ENCODE results near the gene IL1RAPL1. TPM values are rescaled to one million over a fixed set of nuclear protein-coding genes. Genes with fewer than 3 reads are reported as not detected.

Gene IL1RAPL1
- total and polyA plus RNA-seq, 2 donors (not counting 3 experiments of a cell fraction or from before 2014, with no cell fraction given), result 0.79 to 1.3 TPM

DNA sequence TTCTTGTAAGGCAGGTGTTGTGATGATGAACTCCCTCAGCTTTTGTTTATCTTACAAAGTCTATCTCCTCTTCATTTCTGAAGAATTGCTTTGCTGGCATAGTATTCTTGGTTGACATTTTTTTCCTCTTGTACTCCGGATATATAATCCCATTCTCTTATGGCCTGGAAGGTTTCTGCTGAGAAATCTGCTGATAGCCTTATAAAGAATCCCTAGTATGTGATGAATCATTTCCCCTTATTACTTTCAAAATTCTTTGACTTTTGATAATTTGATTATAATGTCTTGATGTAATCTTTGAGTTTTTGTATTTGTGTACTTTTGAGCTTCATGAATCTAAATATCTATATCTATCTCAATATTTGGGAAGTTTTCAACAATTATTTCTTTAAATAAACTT is 972.8 kb downstream of the IL1RAPL1 start:
- no peak for FAIRE-seq
- Histone ChIP-seq H3K9me3 (replicated peaks; ENCODE audit: control insufficient read depth, insufficient read depth, low read length) (no peaks in the 10 kb centered on the region), H3K9me1 (replicated peaks; ENCODE audit: control insufficient read depth, extremely low read depth, insufficient read depth, low read length) (no peaks in the 10 kb centered on the region), H3K9ac (replicated peaks; ENCODE audit: extremely low read depth, insufficient read depth, low read length) (no peak overlapping the region), H4K20me1 (replicated peaks; ENCODE audit: control insufficient read depth, extremely low read depth, insufficient read depth, low read length) (no peaks in the 10 kb centered on the region), H3K4me2 (ENCODE audit: insufficient read depth, low read length) (no peak overlapping the region), H3K36me3 (ENCODE audit: control insufficient read depth in 2 of 2, extremely low read depth in 1 of 2, insufficient read depth in 2 of 2, low read length in 2 of 2) (no peaks in the 10 kb centered on the region), H3K4me1 (ENCODE audit: control insufficient read depth, extremely low read depth, insufficient read depth, low read length) (no peaks in the 10 kb centered on the region), H3K4me3 (replicated peaks in 1 of 3; ENCODE audit: insufficient read depth in 1 of 3, low read depth in 1 of 3, low read length in 3 of 3) (no peak overlapping the region), H3K27me3 (ENCODE audit: control insufficient read depth in 2 of 2, insufficient read depth in 2 of 2, low read length in 2 of 2) (no peaks in the 10 kb centered on the region), H2AFZ (ENCODE audit: low read depth, low read length) (no peak overlapping the region), H3K27ac (ENCODE audit: insufficient read depth, low read depth, low read length) (no peak overlapping the region), H3K79me2 (ENCODE audit: control insufficient read depth, insufficient read depth, low read length) (no peaks in the 10 kb centered on the region)
- no TSS peak for BruUV-seq (replicated peaks)
- no peak for DNase-seq (ENCODE audit: low read depth, low spot score)
- dilution Hi-C loops (cut with MboI; ENCODE audit: extremely low pct_ligation_motif_present, low sequenced_read_pairs), result no loop called here
- ChIA-PET CTCF (no interaction called here), POLR2A (no interaction called here)
- intact Hi-C loops (cut with micrococcal nuclease), result no loop called here
- TF ChIP-seq MYC (IDR thresholded peaks at IDR 0.05; ENCODE audit: low read depth, low read length), result no peak
- no peak for TF ChIP-seq GATA2 (IDR thresholded peaks at IDR 0.05; ENCODE audit: insufficient read depth, insufficient read length, low read depth, low read length)
- no peak for TF ChIP-seq POLR2A (IDR thresholded peaks at IDR 0.05; ENCODE audit: low read depth, low read length)

DNA sequence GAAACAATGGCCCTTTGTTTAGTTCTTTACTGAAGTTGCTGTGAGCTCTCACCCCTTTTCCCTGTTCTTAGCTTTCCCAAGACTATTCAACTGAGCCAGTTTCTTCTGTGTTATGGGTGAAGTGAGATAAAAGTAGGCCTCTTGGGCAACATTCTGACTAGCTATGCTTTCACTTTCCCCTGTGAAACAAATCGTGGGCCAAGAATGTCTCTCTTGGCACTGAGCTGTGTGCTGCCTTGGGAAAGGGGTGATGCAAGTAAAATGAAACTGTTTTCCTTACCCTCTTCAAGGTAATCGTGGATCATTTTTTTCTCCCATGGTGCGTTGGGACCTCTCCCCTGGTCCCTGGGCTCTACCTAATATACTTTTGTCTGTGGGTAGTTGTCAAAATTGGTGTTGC is 974.2 kb downstream of the IL1RAPL1 start:
- no peaks in the 10 kb centered on the region for H3K9me1 ChIP-seq (replicated peaks; ENCODE audit: control insufficient read depth, extremely low read depth, insufficient read depth, low read length)
- intact Hi-C loops (cut with micrococcal nuclease), result no loop called here
- no peaks in the 10 kb centered on the region for H3K4me1 ChIP-seq (ENCODE audit: control insufficient read depth, extremely low read depth, insufficient read depth, low read length)
- dilution Hi-C loops (cut with MboI; ENCODE audit: extremely low pct_ligation_motif_present, low sequenced_read_pairs), result no loop called here
- CTCF ChIA-PET, result no interaction called here
- H3K36me3 ChIP-seq (ENCODE audit: control insufficient read depth in 2 of 2, extremely low read depth in 1 of 2, insufficient read depth in 2 of 2, low read length in 2 of 2), result no peaks in the 10 kb centered on the region
- POLR2A ChIA-PET, result no interaction called here
- H2AFZ ChIP-seq (ENCODE audit: low read depth, low read length), result no peak overlapping the region
- no peak overlapping the region for H3K9ac ChIP-seq (replicated peaks; ENCODE audit: extremely low read depth, insufficient read depth, low read length)
- DNase-seq (ENCODE audit: low read depth, low spot score) (no peak), FAIRE-seq (no peak)
- TF ChIP-seq JUN (IDR thresholded peaks at IDR 0.05; ENCODE audit: borderline replicate concordance, insufficient read depth, insufficient read length, low read depth) (no peak), FOS (IDR thresholded peaks at IDR 0.05; ENCODE audit: borderline replicate concordance, insufficient read depth, low read length) (no peak), EZH2 (IDR thresholded peaks at IDR 0.05; ENCODE audit: borderline replicate concordance, low read depth, low read length, severe bottlenecking) (no peak), POLR2AphosphoS5 (IDR thresholded peaks at IDR 0.05; ENCODE audit: insufficient read depth, low read depth, low read length) (no peak), MYC (IDR thresholded peaks at IDR 0.05; ENCODE audit: low read depth, low read length) (no peak), GATA2 (IDR thresholded peaks at IDR 0.05; ENCODE audit: insufficient read depth, insufficient read length, low read depth, low read length) (no peak), POLR2A (IDR thresholded peaks at IDR 0.05; ENCODE audit: low read depth, low read length) (no peak)
- TF ChIP-seq, protein P1, sequence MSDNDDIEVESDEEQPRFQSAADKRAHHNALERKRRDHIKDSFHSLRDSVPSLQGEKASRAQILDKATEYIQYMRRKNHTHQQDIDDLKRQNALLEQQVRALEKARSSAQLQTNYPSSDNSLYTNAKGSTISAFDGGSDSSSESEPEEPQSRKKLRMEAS (IDR thresholded peaks at IDR 0.05; ENCODE audit: insufficient read depth, insufficient read length), result no peak
- TF ChIP-seq, protein P2, sequence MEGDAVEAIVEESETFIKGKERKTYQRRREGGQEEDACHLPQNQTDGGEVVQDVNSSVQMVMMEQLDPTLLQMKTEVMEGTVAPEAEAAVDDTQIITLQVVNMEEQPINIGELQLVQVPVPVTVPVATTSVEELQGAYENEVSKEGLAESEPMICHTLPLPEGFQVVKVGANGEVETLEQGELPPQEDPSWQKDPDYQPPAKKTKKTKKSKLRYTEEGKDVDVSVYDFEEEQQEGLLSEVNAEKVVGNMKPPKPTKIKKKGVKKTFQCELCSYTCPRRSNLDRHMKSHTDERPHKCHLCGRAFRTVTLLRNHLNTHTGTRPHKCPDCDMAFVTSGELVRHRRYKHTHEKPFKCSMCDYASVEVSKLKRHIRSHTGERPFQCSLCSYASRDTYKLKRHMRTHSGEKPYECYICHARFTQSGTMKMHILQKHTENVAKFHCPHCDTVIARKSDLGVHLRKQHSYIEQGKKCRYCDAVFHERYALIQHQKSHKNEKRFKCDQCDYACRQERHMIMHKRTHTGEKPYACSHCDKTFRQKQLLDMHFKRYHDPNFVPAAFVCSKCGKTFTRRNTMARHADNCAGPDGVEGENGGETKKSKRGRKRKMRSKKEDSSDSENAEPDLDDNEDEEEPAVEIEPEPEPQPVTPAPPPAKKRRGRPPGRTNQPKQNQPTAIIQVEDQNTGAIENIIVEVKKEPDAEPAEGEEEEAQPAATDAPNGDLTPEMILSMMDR (IDR thresholded peaks at IDR 0.05; ENCODE audit: extremely low read depth in 1 of 2, insufficient read depth in 1 of 2, low read depth in 1 of 2, low read length in 2 of 2), result no peak
- no peaks in the 10 kb centered on the region for H3K79me2 ChIP-seq (ENCODE audit: control insufficient read depth, insufficient read depth, low read length)
- no peak overlapping the region for H3K4me2 ChIP-seq (ENCODE audit: insufficient read depth, low read length)
- no peaks in the 10 kb centered on the region for H4K20me1 ChIP-seq (replicated peaks; ENCODE audit: control insufficient read depth, extremely low read depth, insufficient read depth, low read length)
- no peak overlapping the region for H3K27ac ChIP-seq (ENCODE audit: insufficient read depth, low read depth, low read length)
- no peaks in the 10 kb centered on the region for H3K27me3 ChIP-seq (ENCODE audit: control insufficient read depth in 2 of 2, insufficient read depth in 2 of 2, low read length in 2 of 2)
- H3K9me3 ChIP-seq (replicated peaks; ENCODE audit: control insufficient read depth, insufficient read depth, low read length), result no peaks in the 10 kb centered on the region
- no peak overlapping the region for H3K4me3 ChIP-seq (replicated peaks in 1 of 3; ENCODE audit: insufficient read depth in 1 of 3, low read depth in 1 of 3, low read length in 3 of 3)
- BruUV-seq (replicated peaks), result no TSS peak

Data from endothelial cell of umbilical vein (primary cell).